ENCODE measurements around the gene AICDA. TPM values are rescaled to one million over a fixed set of nuclear protein-coding genes. Genes with fewer than 3 reads are reported as not detected.
A peak's percentile ranks its signal among the peaks of the same experiment; 100 is the strongest.
"Not testable (repeated sequence)": the region's sequence is repeated elsewhere in the genome, so short reads cannot be mapped to it uniquely, and the experiment has no call there.

AICDA gene
- total RNA-seq, 2 donors from 2014 or later = not detected

GRCh38 chr12:8635342-8636006 is 22.8 kb upstream of the AICDA start:
- not testable (repeated sequence) for H3K9me3 Mint-ChIP-seq; H3K27me3 Mint-ChIP-seq; H3K4me3 Mint-ChIP-seq; H3K36me3 Mint-ChIP-seq (ENCODE audit: low read depth); H3K4me1 Mint-ChIP-seq; ATAC-seq (replicated peaks); H3K27ac Mint-ChIP-seq

- Mint-ChIP-seq H3K4me3 (no peak overlapping the region), H3K27me3 (peaks cover 9% of the 10 kb centered on the region), H3K27ac (no peak overlapping the region), H3K36me3 (ENCODE audit: low read depth) (no peaks in the 10 kb centered on the region), H3K4me1 (no peaks in the 10 kb centered on the region), H3K9me3 (no peaks in the 10 kb centered on the region)
- ATAC-seq (replicated peaks) = no peak
Measured at GRCh38 chr12:8630131-8630530, 17.5 kb upstream of the AICDA start.

- no peaks in the 10 kb centered on the region for H3K9me3 Mint-ChIP-seq
- peak; percentile 23 for ATAC-seq (replicated peaks)
- H3K4me1 Mint-ChIP-seq = no peaks in the 10 kb centered on the region
- peaks cover 9% of the 10 kb centered on the region for H3K27me3 Mint-ChIP-seq
- H3K4me3 Mint-ChIP-seq = no peak overlapping the region
- H3K27ac Mint-ChIP-seq = no peak overlapping the region
- no peaks in the 10 kb centered on the region for H3K36me3 Mint-ChIP-seq (ENCODE audit: low read depth)
Measured at GRCh38 chr12:8629486-8630033, 16.9 kb upstream of the AICDA start.

- Mint-ChIP-seq H3K27me3 (peaks cover 6% of the 10 kb centered on the region), H3K4me3 (no peak overlapping the region), H3K4me1 (no peaks in the 10 kb centered on the region), H3K36me3 (ENCODE audit: low read depth) (no peaks in the 10 kb centered on the region), H3K27ac (no peak overlapping the region), H3K9me3 (no peaks in the 10 kb centered on the region)
- ATAC-seq (replicated peaks) = no peak
Measured at GRCh38 chr12:8628731-8629130, 16.1 kb upstream of the AICDA start.

- not testable (repeated sequence) for H3K4me1 Mint-ChIP-seq; H3K9me3 Mint-ChIP-seq; H3K36me3 Mint-ChIP-seq (ENCODE audit: low read depth); ATAC-seq (replicated peaks); H3K27me3 Mint-ChIP-seq; H3K27ac Mint-ChIP-seq; H3K4me3 Mint-ChIP-seq
Measured at GRCh38 chr12:8624750-8625149, 12.1 kb upstream of the AICDA start.

- no peak for ATAC-seq (replicated peaks)
- no peak overlapping the region for H3K27ac Mint-ChIP-seq
- no peaks in the 10 kb centered on the region for H3K27me3 Mint-ChIP-seq
- H3K9me3 Mint-ChIP-seq = no peaks in the 10 kb centered on the region
- H3K4me3 Mint-ChIP-seq = no peak overlapping the region
- no peaks in the 10 kb centered on the region for H3K4me1 Mint-ChIP-seq
- H3K36me3 Mint-ChIP-seq (ENCODE audit: low read depth) = no peaks in the 10 kb centered on the region
Measured at GRCh38 chr12:8622646-8623045, 10.0 kb upstream of the AICDA start.

GRCh38 chr12:8615206-8615605 is 2.5 kb upstream of the AICDA start:
- H3K36me3 Mint-ChIP-seq (ENCODE audit: low read depth) = no peaks in the 10 kb centered on the region
- H3K4me1 Mint-ChIP-seq = no peaks in the 10 kb centered on the region
- H3K27ac Mint-ChIP-seq = no peak overlapping the region
- H3K4me3 Mint-ChIP-seq = no peak overlapping the region
- no peaks in the 10 kb centered on the region for H3K27me3 Mint-ChIP-seq
- H3K9me3 Mint-ChIP-seq = no peaks in the 10 kb centered on the region
- no peak for ATAC-seq (replicated peaks)

GRCh38 chr12:8613881-8614280 is 1.2 kb upstream of the AICDA start:
- ATAC-seq (replicated peaks); H3K36me3 Mint-ChIP-seq (ENCODE audit: low read depth); H3K4me3 Mint-ChIP-seq; H3K4me1 Mint-ChIP-seq; H3K9me3 Mint-ChIP-seq; H3K27ac Mint-ChIP-seq; H3K27me3 Mint-ChIP-seq: not testable (repeated sequence)

- Mint-ChIP-seq H3K9me3 (no peaks in the 10 kb centered on the region), H3K27me3 (peaks cover 2% of the 10 kb centered on the region), H3K36me3 (ENCODE audit: low read depth) (no peaks in the 10 kb centered on the region), H3K4me3 (peak overlapping the region; percentile 3), H3K27ac (no peak overlapping the region), H3K4me1 (peaks cover 9% of the 10 kb centered on the region)
- no peak for ATAC-seq (replicated peaks)
Measured at GRCh38 chr12:8609061-8609570, 3.5 kb downstream of the AICDA start.

- Mint-ChIP-seq H3K27me3 (peaks cover 13% of the 10 kb centered on the region), H3K27ac (no peak overlapping the region), H3K4me3 (no peak overlapping the region), H3K4me1 (peaks cover 9% of the 10 kb centered on the region), H3K9me3 (no peaks in the 10 kb centered on the region), H3K36me3 (ENCODE audit: low read depth) (no peaks in the 10 kb centered on the region)
- ATAC-seq (replicated peaks) = no peak
Measured at GRCh38 chr12:8606890-8607289, 5.8 kb downstream of the AICDA start.

GRCh38 chr12:8605057-8605456 is 7.6 kb downstream of the AICDA start:
- H3K4me1 Mint-ChIP-seq = peaks cover 9% of the 10 kb centered on the region
- no peak overlapping the region for H3K4me3 Mint-ChIP-seq
- H3K27me3 Mint-ChIP-seq = peaks cover 13% of the 10 kb centered on the region
- H3K36me3 Mint-ChIP-seq (ENCODE audit: low read depth) = no peaks in the 10 kb centered on the region
- no peaks in the 10 kb centered on the region for H3K9me3 Mint-ChIP-seq
- no peak overlapping the region for H3K27ac Mint-ChIP-seq
- no peak for ATAC-seq (replicated peaks)

GRCh38 chr12:8603856-8604255 is 8.8 kb downstream of the AICDA start:
- Mint-ChIP-seq H3K36me3 (ENCODE audit: low read depth) (no peaks in the 10 kb centered on the region), H3K9me3 (no peaks in the 10 kb centered on the region), H3K4me1 (peaks cover 2% of the 10 kb centered on the region), H3K4me3 (no peak overlapping the region), H3K27ac (no peak overlapping the region), H3K27me3 (peaks cover 13% of the 10 kb centered on the region)
- ATAC-seq (replicated peaks) = no peak

- Mint-ChIP-seq H3K4me3 (no peak overlapping the region), H3K27ac (no peak overlapping the region), H3K27me3 (peaks cover 13% of the 10 kb centered on the region), H3K9me3 (no peaks in the 10 kb centered on the region), H3K4me1 (no peaks in the 10 kb centered on the region), H3K36me3 (ENCODE audit: low read depth) (no peaks in the 10 kb centered on the region)
- ATAC-seq (replicated peaks) = no peak
Measured at GRCh38 chr12:8603286-8603685, 9.4 kb downstream of the AICDA start.

- ATAC-seq (replicated peaks) = no peak
Measured at GRCh38 chr12:8596561-8596960, 16.1 kb downstream of the AICDA start.

GRCh38 chr12:8594072-8594471 is 18.6 kb downstream of the AICDA start:
- no peaks in the 10 kb centered on the region for H3K27me3 Mint-ChIP-seq

More at GRCh38 chr12:8596561-8596960, 16.1 kb downstream of the AICDA start:
- Mint-ChIP-seq H3K4me1 (no peaks in the 10 kb centered on the region), H3K4me3 (no peak overlapping the region), H3K9me3 (no peaks in the 10 kb centered on the region), H3K27ac (no peak overlapping the region), H3K27me3 (no peaks in the 10 kb centered on the region), H3K36me3 (ENCODE audit: low read depth) (no peaks in the 10 kb centered on the region)

More at GRCh38 chr12:8594072-8594471, 18.6 kb downstream of the AICDA start:
- Mint-ChIP-seq H3K27ac (no peak overlapping the region), H3K4me3 (no peak overlapping the region), H3K4me1 (no peaks in the 10 kb centered on the region), H3K36me3 (ENCODE audit: low read depth) (no peaks in the 10 kb centered on the region), H3K9me3 (no peaks in the 10 kb centered on the region)
- no peak for ATAC-seq (replicated peaks)
